ENCODE data around the gene PTPRE. TPM values are rescaled to one million over a fixed set of nuclear protein-coding genes. Genes with fewer than 3 reads are reported as not detected.

The PTPRE gene
- total and polyA plus RNA-seq, 10 of the 15 experiments (the other 5 are each of a cell fraction or from before 2014, with no cell fraction given) = 2.9 to 7.6 (median 5.8) TPM

GRCh38 chr10:127920306-127921074 is 13.6 kb downstream of the PTPRE start:
- Histone ChIP-seq H4K20me1 (ENCODE audit: control insufficient read depth, insufficient read depth) (no peaks in the 10 kb centered on the region), H3K4me1 (ENCODE audit: control insufficient read depth, insufficient read depth, low read length) (no peaks in the 10 kb centered on the region), H3K27ac (ENCODE audit: control insufficient read depth, insufficient read depth) (no peak overlapping the region), H3K4me2 (ENCODE audit: control insufficient read depth, insufficient read depth) (no peak overlapping the region), H3K4me3 (no peak overlapping the region), H2AFZ (ENCODE audit: control insufficient read depth, low read depth, low read length) (no peak overlapping the region), H3K9ac (ENCODE audit: control insufficient read depth, insufficient read depth, low read length) (no peak overlapping the region), H3K79me2 (ENCODE audit: control insufficient read depth, insufficient read depth, low read length) (no peaks in the 10 kb centered on the region), H3K9me3 (replicated peaks; ENCODE audit: control insufficient read depth, insufficient read depth, low read length) (no peaks in the 10 kb centered on the region; the same call in 2 of the 3 replicates), H3K27me3 (replicated peaks in 1 of 2; ENCODE audit: control insufficient read depth in 2 of 2, insufficient read depth in 2 of 2, low read length in 1 of 2) (no peaks in the 10 kb centered on the region), H3K36me3 (ENCODE audit: control insufficient read depth in 2 of 2, insufficient read depth in 2 of 2, low read length in 1 of 2) (no peaks in the 10 kb centered on the region)
- WGBS (ENCODE audit: insufficient coverage, insufficient replicate concordance, low lambda C conversion rate, missing lambda C conversion rate) = 15% methylated on average over 11 of the region's 11 CpGs
- FAIRE-seq (no peak), ATAC-seq (no peak), DNase-seq (ENCODE audit: low read depth, low spot score) (no peak)
- in situ Hi-C loops (cut with MboI) = no loop called here
- ChIA-PET SMC1A (ENCODE audit: uncharacterized antibody, unreplicated experiment) (no interaction called here), CTCF (interaction anchor here (1.2 kb wide), 1 partner anchor 149 kb away, joined by 4 read pairs; no protein-coding TSS in a partner anchor), RAD21 (ENCODE audit: unreplicated experiment) (no interaction called here), POLR2A (no interaction called here)
- TF ChIP-seq NRF1 (conservative IDR thresholded peaks at IDR 0.05; ENCODE audit: low read depth, low read length) = no peak
- no peak for TF ChIP-seq MEF2B (IDR thresholded peaks at IDR 0.05; ENCODE audit: partially characterized antibody, poor library complexity, severe bottlenecking)
- TF ChIP-seq GABPA (IDR thresholded peaks at IDR 0.05; ENCODE audit: low read depth) = no peak
- no peak for TF ChIP-seq STAT3 (IDR thresholded peaks at IDR 0.05; ENCODE audit: low read depth, low read length)
- TF ChIP-seq HSF1 (IDR thresholded peaks at IDR 0.05; ENCODE audit: low read depth, low read length) = no peak
- TF ChIP-seq SREBF2 (IDR thresholded peaks at IDR 0.05; ENCODE audit: low read length) = no peak
- no peak for TF ChIP-seq NBN (IDR thresholded peaks at IDR 0.05)
- TF ChIP-seq IRF4 (IDR thresholded peaks at IDR 0.05; ENCODE audit: low read depth, low read length) = no peak
- no peak for TF ChIP-seq IRF3 (IDR thresholded peaks at IDR 0.05)
- TF ChIP-seq, protein P1, sequence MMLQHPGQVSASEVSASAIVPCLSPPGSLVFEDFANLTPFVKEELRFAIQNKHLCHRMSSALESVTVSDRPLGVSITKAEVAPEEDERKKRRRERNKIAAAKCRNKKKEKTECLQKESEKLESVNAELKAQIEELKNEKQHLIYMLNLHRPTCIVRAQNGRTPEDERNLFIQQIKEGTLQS (IDR thresholded peaks at IDR 0.05; ENCODE audit: borderline replicate concordance, extremely low read depth, low read depth, low read length) = no peak
- no TSS peak for BruUV-seq (replicated peaks)
- intact Hi-C loops (cut with micrococcal nuclease; ENCODE audit: unreplicated experiment) = no loop called here
